Measurements from ENCODE around the gene QSER1.
"Not testable (repeated sequence)": the region's sequence is repeated elsewhere in the genome, so short reads cannot be mapped to it uniquely, and the experiment has no call there.

The QSER1 gene

GRCh38 chr11:32883421-32883820, 9.2 kb upstream of the QSER1 start:
- DNase-seq (ENCODE audit: low read depth), result no peak
- TF ChIP-seq, protein P1, sequence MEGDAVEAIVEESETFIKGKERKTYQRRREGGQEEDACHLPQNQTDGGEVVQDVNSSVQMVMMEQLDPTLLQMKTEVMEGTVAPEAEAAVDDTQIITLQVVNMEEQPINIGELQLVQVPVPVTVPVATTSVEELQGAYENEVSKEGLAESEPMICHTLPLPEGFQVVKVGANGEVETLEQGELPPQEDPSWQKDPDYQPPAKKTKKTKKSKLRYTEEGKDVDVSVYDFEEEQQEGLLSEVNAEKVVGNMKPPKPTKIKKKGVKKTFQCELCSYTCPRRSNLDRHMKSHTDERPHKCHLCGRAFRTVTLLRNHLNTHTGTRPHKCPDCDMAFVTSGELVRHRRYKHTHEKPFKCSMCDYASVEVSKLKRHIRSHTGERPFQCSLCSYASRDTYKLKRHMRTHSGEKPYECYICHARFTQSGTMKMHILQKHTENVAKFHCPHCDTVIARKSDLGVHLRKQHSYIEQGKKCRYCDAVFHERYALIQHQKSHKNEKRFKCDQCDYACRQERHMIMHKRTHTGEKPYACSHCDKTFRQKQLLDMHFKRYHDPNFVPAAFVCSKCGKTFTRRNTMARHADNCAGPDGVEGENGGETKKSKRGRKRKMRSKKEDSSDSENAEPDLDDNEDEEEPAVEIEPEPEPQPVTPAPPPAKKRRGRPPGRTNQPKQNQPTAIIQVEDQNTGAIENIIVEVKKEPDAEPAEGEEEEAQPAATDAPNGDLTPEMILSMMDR (conservative IDR thresholded peaks at IDR 0.05; ENCODE audit: low read depth, low read length), result no peak

GRCh38 chr11:32884023-32884422, 8.6 kb upstream of the QSER1 start:
- TF ChIP-seq, protein P1 (conservative IDR thresholded peaks at IDR 0.05; ENCODE audit: low read depth, low read length), result no peak
- no peak overlapping the region for H3K4me3 ChIP-seq (ENCODE audit: low read depth, low read length)
- DNase-seq (ENCODE audit: low read depth), result no peak

More at GRCh38 chr11:32883421-32883820, 9.2 kb upstream of the QSER1 start:
- no peak overlapping the region for H3K4me3 ChIP-seq (ENCODE audit: low read depth, low read length)

- peak; percentile 60 for DNase-seq (ENCODE audit: low read depth)
These were observed 7.7 kb upstream of the QSER1 start for GRCh38 chr11:32884770-32885384.

DNA sequence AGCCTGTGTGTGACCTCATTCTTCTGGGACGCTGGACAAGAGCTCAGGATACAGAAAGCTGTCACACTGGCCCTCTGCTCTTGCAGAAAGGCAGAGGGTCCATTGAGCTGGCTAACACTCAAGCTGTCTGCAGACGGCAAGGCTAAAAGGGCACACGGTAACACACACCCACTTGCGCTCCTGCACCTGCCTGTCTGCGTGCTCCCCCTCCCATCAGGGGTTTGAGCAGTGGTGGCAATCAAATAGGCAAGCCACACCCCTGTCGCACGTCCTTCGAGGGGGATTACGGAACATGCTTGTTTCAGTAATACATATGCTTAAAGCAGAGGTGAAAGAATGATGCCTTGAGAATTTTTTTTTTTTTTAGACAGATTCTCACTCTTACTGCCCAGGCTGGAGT, 7.1 kb upstream of the QSER1 start:
- H3K4me3 ChIP-seq (ENCODE audit: low read depth, low read length), result no peak overlapping the region
- DNase-seq (ENCODE audit: low read depth), result no peak
- TF ChIP-seq, protein P1 (conservative IDR thresholded peaks at IDR 0.05; ENCODE audit: low read depth, low read length), result no peak

More at GRCh38 chr11:32884770-32885384, 7.7 kb upstream of the QSER1 start:
- no peak overlapping the region for H3K4me3 ChIP-seq (ENCODE audit: low read depth, low read length)
- TF ChIP-seq, protein P1 (conservative IDR thresholded peaks at IDR 0.05; ENCODE audit: low read depth, low read length), result peak; percentile 67

- no peak overlapping the region for H3K4me3 ChIP-seq (ENCODE audit: low read depth, low read length)
- TF ChIP-seq, protein P1 (conservative IDR thresholded peaks at IDR 0.05; ENCODE audit: low read depth, low read length), result no peak
- no peak for DNase-seq (ENCODE audit: low read depth)
These were observed 6.4 kb upstream of the QSER1 start for GRCh38 chr11:32886180-32886579.

- not testable (repeated sequence) for H3K4me3 ChIP-seq (ENCODE audit: low read depth, low read length); DNase-seq (ENCODE audit: low read depth)
These were observed 4.8 kb upstream of the QSER1 start for GRCh38 chr11:32887707-32888383.

DNA sequence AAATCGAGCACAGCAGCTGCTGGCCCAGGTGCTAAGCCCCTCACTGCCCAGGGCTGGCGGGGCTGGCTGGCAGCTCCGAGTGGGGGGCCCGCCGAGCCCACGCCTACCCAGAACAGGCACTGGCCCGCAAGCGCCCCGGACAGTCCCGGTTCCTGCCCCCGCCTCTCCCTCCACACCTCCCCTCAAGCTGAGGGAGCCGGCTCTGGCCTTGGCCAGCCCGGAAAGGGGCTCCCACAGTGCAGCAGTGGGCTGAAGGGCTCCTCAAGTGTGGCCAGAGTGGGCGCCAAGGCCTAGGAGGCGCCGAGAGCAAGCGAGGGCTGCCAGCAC, 4.3 kb upstream of the QSER1 start:
- not testable (repeated sequence) for H3K4me3 ChIP-seq (ENCODE audit: low read depth, low read length); DNase-seq (ENCODE audit: low read depth)

- TF ChIP-seq, protein P1 (conservative IDR thresholded peaks at IDR 0.05; ENCODE audit: low read depth, low read length), result no peak
- H3K4me3 ChIP-seq (ENCODE audit: low read depth, low read length), result no peak overlapping the region
- DNase-seq (ENCODE audit: low read depth), result peak; percentile 84
These were observed 3.8 kb upstream of the QSER1 start for GRCh38 chr11:32888805-32889204.

All from choroid plexus epithelial cell (primary cell).